GM12878 (cell line): ENCODE data around the gene PHYKPL. TPM values are rescaled to one million over a fixed set of nuclear protein-coding genes. Genes with fewer than 3 reads are reported as not detected.

Experiments
- ATAC-seq: fragments of 200-7000 bp; cut with Tn5 transposase; 3 replicates; pipeline ENCODE4 v1.9.1; 2020; ENCODE audit warnings: mild to moderate bottlenecking, moderate library complexity
- BruUV-seq: library from RNA; stranded (reverse); fragments of 400-500 nt; replicated peaks from 2 replicates; lab custom pipeline; 2021; lab: Mats Ljungman, UMichigan
- CTCF ChIA-PET: fragments of 300-600 bp; sonication (Branson Sonifier 250); formaldehyde crosslinking; extraction: SDS; loops from one replicate; lab custom pipeline; 2021; ENCODE audit warnings: inconsistent platforms; lab: Yijun Ruan, JAX
- POLR2A ChIA-PET: fragments of 350-600 bp; formaldehyde crosslinking; extraction: SDS; loops from one replicate; lab custom pipeline; 2021; ENCODE audit warnings: inconsistent platforms; lab: Charles Lee
- RAD21 ChIA-PET: fragments of 300-600 bp; sonication (Branson Sonifier 250); formaldehyde crosslinking; loops from one replicate; lab custom pipeline; 2023; ENCODE audit warnings: antibody characterized with exemption; ENCODE audit not compliant: unreplicated experiment; lab: Charles Lee
- SMC1A ChIA-PET: fragments of 300-600 bp; sonication (Branson Sonifier 250); formaldehyde crosslinking; loops from one replicate; lab custom pipeline; 2023; ENCODE audit not compliant: unreplicated experiment, uncharacterized antibody; lab: Charles Lee
- DNase-seq: peaks from one replicate; pipeline ENCODE4 v3.0.0-alpha.2; 2011; ENCODE audit warnings: low read depth, low spot score
- FAIRE-seq: peaks from 3 replicates; lab custom pipeline; 2011; peaks lifted over from hg19 to GRCh38; lab: Jason Lieb, UNC
- H2AFZ ChIP-seq: 2 replicates; pipeline ENCODE4 v1.6.0; 2011; ENCODE audit warnings: low read depth, low read length, control low read depth; ENCODE audit not compliant: control insufficient read depth
- H3K27ac ChIP-seq: 2 replicates; pipeline ENCODE4 v1.5.1; 2011; ENCODE audit warnings: control low read depth; ENCODE audit not compliant: control insufficient read depth, insufficient read depth
- H3K27me3 ChIP-seq, 2 experiments: replicated peaks in 1 of 2; 2 replicates each; pipeline versions ENCODE4 v1.6.0 to v1.6.1; 2011; ENCODE audit warnings: low read length in 1 of 2; ENCODE audit not compliant: control insufficient read depth in 2 of 2, insufficient read depth in 2 of 2
- H3K36me3 ChIP-seq, 2 experiments: 2 replicates each; pipeline ENCODE4 v1.5.1; 2011; ENCODE audit warnings: low read length in 1 of 2; ENCODE audit not compliant: control insufficient read depth in 2 of 2, insufficient read depth in 2 of 2
- H3K4me1 ChIP-seq: 2 replicates; pipeline ENCODE4 v1.6.1; 2011; ENCODE audit warnings: mild to moderate bottlenecking, low read length, moderate library complexity, mixed read lengths; ENCODE audit not compliant: control insufficient read depth, insufficient read depth
- H3K4me2 ChIP-seq: 2 replicates; pipeline ENCODE4 v1.6.0; 2011; ENCODE audit warnings: control low read depth; ENCODE audit not compliant: control insufficient read depth, insufficient read depth
- H3K4me3 ChIP-seq: fragments of 200-600 bp; sonication (generic); 2 replicates; pipeline ENCODE4 v1.5.1; 2016
- H3K79me2 ChIP-seq: 2 replicates; pipeline ENCODE4 v1.6.0; 2011; ENCODE audit warnings: low read length; ENCODE audit not compliant: control insufficient read depth, insufficient read depth
- H3K9ac ChIP-seq: 2 replicates; pipeline ENCODE4 v1.8.0; 2011; ENCODE audit warnings: low read length, control low read depth, mixed read lengths; ENCODE audit not compliant: control insufficient read depth, insufficient read depth
- H3K9me3 ChIP-seq: replicated peaks from 3 replicates; pipeline ENCODE4 v1.5.1; 2011; ENCODE audit warnings: mild to moderate bottlenecking, low read length; ENCODE audit not compliant: control insufficient read depth, insufficient read depth
- H4K20me1 ChIP-seq: 2 replicates; pipeline ENCODE4 v1.6.0; 2011; ENCODE audit not compliant: control insufficient read depth, insufficient read depth
- EZH2 ChIP-seq: IDR thresholded peaks from 2 replicates; pipeline ENCODE4 v1.6.1; 2012; ENCODE audit warnings: low read depth, mild to moderate bottlenecking, control low read depth, inconsistent platforms, low read length, borderline replicate concordance; ENCODE audit not compliant: control insufficient read depth
- WGBS: methylation state at CpG from one replicate; pipeline ENCODE4 v1.1.6; 2016; ENCODE audit warnings: low lambda C conversion rate; ENCODE audit not compliant: insufficient replicate concordance, insufficient coverage; ENCODE audit errors: missing lambda C conversion rate; 5-methylcytosine and 5-hydroxymethylcytosine counted together
- in situ Hi-C: fragments of 300-500 bp; cut with MboI; formaldehyde crosslinking; loops from 9 replicates; pipeline ENCODE4 v1.14.3; 2018; ENCODE audit warnings: mixed read lengths
- intact Hi-C: fragments of 100-400 bp; cut with micrococcal nuclease; formaldehyde crosslinking; loops from one replicate; pipeline ENCODE4 v1.14.2; 2022; ENCODE audit not compliant: unreplicated experiment
- polyA plus RNA-seq, 11 experiments: library from polyadenylated mRNA; depleted of rRNA in 4 of 11; unstranded in 6 of 11; stranded (reverse) in 5 of 11; fragments of >200 nt; fragmentation: Nextera tagmentation in 4 of 11; fragmentation: Illumina TruSeq in 1 of 11; extraction: Ambion mirVana in 4 of 11; extraction: Trizol in 1 of 11; gene quantifications; 1 replicate in 1 of 11; 2 replicates in 10 of 11; pipeline versions ENCODE4 v1.2.1 to v1.2.3, GENCODE V29; 2011 to 2016; ENCODE audit warnings: inconsistent platforms in 2 of 11, missing spikeins in 2 of 11, low read depth in 1 of 11
- total RNA-seq, 4 experiments: library from RNA; depleted of rRNA in 3 of 4; stranded (reverse); fragments of >200 nt in 3 of 4; fragmentation: Illumina TruSeq in 1 of 4; extraction: Trizol in 1 of 4; gene quantifications; 2 replicates each; pipeline versions ENCODE4 v1.2.1 to v1.2.3, GENCODE V29; 2013 to 2021
- TF ChIP-seq, protein P1 (sequence below): fragments of 450-650 bp; formaldehyde crosslinking; IDR thresholded peaks from 2 replicates; pipeline ENCODE4 v1.5.0; 2022; ENCODE audit warnings: mild to moderate bottlenecking, missing genetic modification characterization
- TF ChIP-seq, protein P2 (sequence below): IDR thresholded peaks from 2 replicates; pipeline ENCODE4 v1.6.1; 2011; ENCODE audit warnings: low read depth, low read length, improper control_type of control experiment, borderline replicate concordance

The PHYKPL gene
- total and polyA plus RNA-seq, 10 of the 15 experiments (the other 5 are each of a cell fraction or from before 2014, with no cell fraction given), result 4.5 to 53.9 (median 25.6) TPM

DNA sequence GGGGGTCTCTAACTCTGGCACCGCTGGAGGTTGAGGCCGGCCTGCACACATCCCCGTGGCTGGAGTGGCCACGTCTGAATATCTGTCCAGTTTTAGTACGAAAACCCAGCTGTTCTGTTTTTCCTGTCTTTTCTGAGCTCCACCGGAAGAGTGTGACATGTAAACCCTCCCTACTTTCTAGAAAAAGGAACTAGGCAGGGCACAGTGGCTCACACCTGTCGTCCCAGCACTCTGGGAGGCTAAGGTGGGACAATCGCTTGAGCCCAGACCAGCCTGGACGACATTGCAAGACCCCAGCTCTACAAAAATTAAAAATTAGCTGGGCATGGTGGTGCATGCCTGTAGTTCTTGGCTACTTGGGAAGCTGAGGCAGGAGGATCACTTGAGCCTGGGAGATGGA is 8.2 kb upstream of the PHYKPL start:
- ChIA-PET SMC1A (no interaction called here), POLR2A (no interaction called here), CTCF (no interaction called here)
- no peaks in the 10 kb centered on the region for H3K79me2 ChIP-seq
- BruUV-seq, result no TSS peak
- H3K9ac ChIP-seq, result no peak overlapping the region
- no peaks in the 10 kb centered on the region for H3K27me3 ChIP-seq
- intact Hi-C loops, result no loop called here
- H3K4me3 ChIP-seq, result 0 out of 2 replicates have a peak overlapping the region, but pooled peaks have one; percentile 13
- WGBS, result 39% methylated on average over 9 of the region's 9 CpGs
- H3K4me2 ChIP-seq, result peak overlapping the region; percentile 46; the same call in 1 of the 2 replicates
- H3K4me1 ChIP-seq, result peaks cover 47% of the 10 kb centered on the region
- no peak for ATAC-seq
- in situ Hi-C loops, result no loop called here
- no peaks in the 10 kb centered on the region for H4K20me1 ChIP-seq
- no peak for TF ChIP-seq EZH2
- TF ChIP-seq, protein P1, sequence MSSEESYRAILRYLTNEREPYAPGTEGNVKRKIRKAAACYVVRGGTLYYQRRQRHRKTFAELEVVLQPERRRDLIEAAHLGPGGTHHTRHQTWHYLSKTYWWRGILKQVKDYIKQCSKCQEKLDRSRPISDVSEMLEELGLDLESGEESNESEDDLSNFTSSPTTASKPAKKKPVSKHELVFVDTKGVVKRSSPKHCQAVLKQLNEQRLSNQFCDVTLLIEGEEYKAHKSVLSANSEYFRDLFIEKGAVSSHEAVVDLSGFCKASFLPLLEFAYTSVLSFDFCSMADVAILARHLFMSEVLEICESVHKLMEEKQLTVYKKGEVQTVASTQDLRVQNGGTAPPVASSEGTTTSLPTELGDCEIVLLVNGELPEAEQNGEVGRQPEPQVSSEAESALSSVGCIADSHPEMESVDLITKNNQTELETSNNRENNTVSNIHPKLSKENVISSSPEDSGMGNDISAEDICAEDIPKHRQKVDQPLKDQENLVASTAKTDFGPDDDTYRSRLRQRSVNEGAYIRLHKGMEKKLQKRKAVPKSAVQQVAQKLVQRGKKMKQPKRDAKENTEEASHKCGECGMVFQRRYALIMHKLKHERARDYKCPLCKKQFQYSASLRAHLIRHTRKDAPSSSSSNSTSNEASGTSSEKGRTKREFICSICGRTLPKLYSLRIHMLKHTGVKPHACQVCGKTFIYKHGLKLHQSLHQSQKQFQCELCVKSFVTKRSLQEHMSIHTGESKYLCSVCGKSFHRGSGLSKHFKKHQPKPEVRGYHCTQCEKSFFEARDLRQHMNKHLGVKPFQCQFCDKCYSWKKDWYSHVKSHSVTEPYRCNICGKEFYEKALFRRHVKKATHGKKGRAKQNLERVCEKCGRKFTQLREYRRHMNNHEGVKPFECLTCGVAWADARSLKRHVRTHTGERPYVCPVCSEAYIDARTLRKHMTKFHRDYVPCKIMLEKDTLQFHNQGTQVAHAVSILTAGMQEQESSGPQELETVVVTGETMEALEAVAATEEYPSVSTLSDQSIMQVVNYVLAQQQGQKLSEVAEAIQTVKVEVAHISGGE (CRISPR knock-in tag), result peak; percentile 68
- TF ChIP-seq, protein P2, sequence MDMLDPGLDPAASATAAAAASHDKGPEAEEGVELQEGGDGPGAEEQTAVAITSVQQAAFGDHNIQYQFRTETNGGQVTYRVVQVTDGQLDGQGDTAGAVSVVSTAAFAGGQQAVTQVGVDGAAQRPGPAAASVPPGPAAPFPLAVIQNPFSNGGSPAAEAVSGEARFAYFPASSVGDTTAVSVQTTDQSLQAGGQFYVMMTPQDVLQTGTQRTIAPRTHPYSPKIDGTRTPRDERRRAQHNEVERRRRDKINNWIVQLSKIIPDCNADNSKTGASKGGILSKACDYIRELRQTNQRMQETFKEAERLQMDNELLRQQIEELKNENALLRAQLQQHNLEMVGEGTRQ, result no peak
- TF ChIP-seq, all 136 proteins: peak for 1
- DNase-seq (no peak), FAIRE-seq (no peak)
- Histone ChIP-seq H2AFZ (peak overlapping the region; percentile 5; the same call in 1 of the 2 replicates), H3K9me3 (no peaks in the 10 kb centered on the region), H3K27ac (peak overlapping the region; percentile 7), H3K36me3 (no peaks in the 10 kb centered on the region)
- RAD21 ChIA-PET, result no interaction called here
